ENCODE data around the gene RNF144A. TPM values are rescaled to one million over a fixed set of nuclear protein-coding genes. Genes with fewer than 3 reads are reported as not detected.
A peak's percentile ranks its signal among the peaks of the same experiment; 100 is the strongest.

RNF144A gene
- total RNA-seq, 1 experiment from 2014 or later: 3.0 TPM

GRCh38 chr2:7013471-7014160 lies 96.4 kb downstream of the RNF144A start:
- Histone ChIP-seq H3K4me1 (no peaks in the 10 kb centered on the region), H3K27me3 (replicated peaks; ENCODE audit: control insufficient read depth, insufficient read depth, low read length) (no peaks in the 10 kb centered on the region), H3K36me3 (ENCODE audit: control insufficient read depth, insufficient read depth, low read length) (no peaks in the 10 kb centered on the region), H3K9me3 (no peaks in the 10 kb centered on the region), H3K4me3 (ENCODE audit: low read depth, low read length) (no peak overlapping the region)
- TF ChIP-seq CTCF (IDR thresholded peaks at IDR 0.05; ENCODE audit: insufficient read depth in 1 of 2, low read depth in 1 of 2, low read length in 1 of 2, severe bottlenecking in 1 of 2, unreplicated experiment in 1 of 2): no peak
- Mint-ChIP-seq H3K9me3 (ENCODE audit: unreplicated experiment) (no peaks in the 10 kb centered on the region), H3K27ac (ENCODE audit: unreplicated experiment) (no peak overlapping the region), H3K4me1 (ENCODE audit: low read depth, unreplicated experiment) (no peaks in the 10 kb centered on the region), H3K27me3 (ENCODE audit: insufficient read depth, unreplicated experiment) (peaks cover 2% of the 10 kb centered on the region), H3K4me3 (ENCODE audit: unreplicated experiment) (no peak overlapping the region), H3K36me3 (ENCODE audit: insufficient read depth, unreplicated experiment) (no peaks in the 10 kb centered on the region)
- intact Hi-C loops (cut with micrococcal nuclease; ENCODE audit: unreplicated experiment): no loop called here
- CTCF ChIA-PET: interaction anchor here (1.1 to 1.5 kb wide), 2 partner anchors 30 to 97 kb away, joined by 3 to 4 read pairs; no protein-coding TSS in a partner anchor
- no peak for DNase-seq
- no TSS peak for BruUV-seq (replicated peaks)
- POLR2A ChIA-PET: no interaction called here

- no peak for DNase-seq
- Mint-ChIP-seq H3K36me3 (ENCODE audit: insufficient read depth, unreplicated experiment) (no peaks in the 10 kb centered on the region), H3K9me3 (ENCODE audit: unreplicated experiment) (no peaks in the 10 kb centered on the region), H3K4me1 (ENCODE audit: low read depth, unreplicated experiment) (no peaks in the 10 kb centered on the region), H3K27me3 (ENCODE audit: insufficient read depth, unreplicated experiment) (peaks cover 2% of the 10 kb centered on the region), H3K27ac (ENCODE audit: unreplicated experiment) (no peak overlapping the region), H3K4me3 (ENCODE audit: unreplicated experiment) (no peak overlapping the region)
- TF ChIP-seq CTCF (IDR thresholded peaks at IDR 0.05; ENCODE audit: insufficient read depth in 1 of 2, low read depth in 1 of 2, low read length in 1 of 2, severe bottlenecking in 1 of 2, unreplicated experiment in 1 of 2): peak in 1 of 2 experiments; percentile 18
- BruUV-seq (replicated peaks): no TSS peak
- H3K27me3 ChIP-seq (replicated peaks; ENCODE audit: control insufficient read depth, insufficient read depth, low read length): no peaks in the 10 kb centered on the region
- no peaks in the 10 kb centered on the region for H3K9me3 ChIP-seq
- ChIA-PET POLR2A (no interaction called here), CTCF (interaction anchor here (1.1 to 1.5 kb wide), 2 partner anchors 30 to 98 kb away, joined by 3 to 4 read pairs; no protein-coding TSS in a partner anchor)
- H3K36me3 ChIP-seq (ENCODE audit: control insufficient read depth, insufficient read depth, low read length): no peaks in the 10 kb centered on the region
- H3K4me1 ChIP-seq: no peaks in the 10 kb centered on the region
- H3K4me3 ChIP-seq (ENCODE audit: low read depth, low read length): no peak overlapping the region
- intact Hi-C loops (cut with micrococcal nuclease; ENCODE audit: unreplicated experiment): no loop called here
These were observed 97.0 kb downstream of the RNF144A start for GRCh38 chr2:7014174-7014640.

- no peaks in the 10 kb centered on the region for H3K9me3 ChIP-seq
- intact Hi-C loops (cut with micrococcal nuclease; ENCODE audit: unreplicated experiment): no loop called here
- no TSS peak for BruUV-seq (replicated peaks)
These were observed 98.1 kb downstream of the RNF144A start for GRCh38 chr2:7015007-7015950.

More at GRCh38 chr2:7015007-7015950, 98.1 kb downstream of the RNF144A start:
- H3K36me3 Mint-ChIP-seq (ENCODE audit: insufficient read depth, unreplicated experiment): no peaks in the 10 kb centered on the region
- ChIA-PET CTCF (interaction anchor here (1.1 kb wide), 1 partner anchor 29 kb away, joined by 4 read pairs; no protein-coding TSS in a partner anchor), POLR2A (no interaction called here)
- Histone ChIP-seq H3K4me1 (no peaks in the 10 kb centered on the region), H3K4me3 (ENCODE audit: low read depth, low read length) (no peak overlapping the region), H3K36me3 (ENCODE audit: control insufficient read depth, insufficient read depth, low read length) (no peaks in the 10 kb centered on the region), H3K27me3 (replicated peaks; ENCODE audit: control insufficient read depth, insufficient read depth, low read length) (no peaks in the 10 kb centered on the region)
- no peak overlapping the region for H3K27ac Mint-ChIP-seq (ENCODE audit: unreplicated experiment)
- peaks cover 2% of the 10 kb centered on the region for H3K27me3 Mint-ChIP-seq (ENCODE audit: insufficient read depth, unreplicated experiment)
- no peaks in the 10 kb centered on the region for H3K4me1 Mint-ChIP-seq (ENCODE audit: low read depth, unreplicated experiment)
- no peaks in the 10 kb centered on the region for H3K9me3 Mint-ChIP-seq (ENCODE audit: unreplicated experiment)
- TF ChIP-seq CTCF (IDR thresholded peaks at IDR 0.05; ENCODE audit: insufficient read depth in 1 of 2, low read depth in 1 of 2, low read length in 1 of 2, severe bottlenecking in 1 of 2, unreplicated experiment in 1 of 2): no peak
- no peak for DNase-seq
- H3K4me3 Mint-ChIP-seq (ENCODE audit: unreplicated experiment): no peak overlapping the region
